ENCODE data around the gene ANKRD65. TPM values are rescaled to one million over a fixed set of nuclear protein-coding genes. Genes with fewer than 3 reads are reported as not detected.
"Not testable (repeated sequence)": the region's sequence is repeated elsewhere in the genome, so short reads cannot be mapped to it uniquely, and the experiment has no call there.

ANKRD65 gene
- total RNA-seq, 3 donors from 2014 or later (not counting 1 experiment from before 2014, with no cell fraction given): not detected

DNA sequence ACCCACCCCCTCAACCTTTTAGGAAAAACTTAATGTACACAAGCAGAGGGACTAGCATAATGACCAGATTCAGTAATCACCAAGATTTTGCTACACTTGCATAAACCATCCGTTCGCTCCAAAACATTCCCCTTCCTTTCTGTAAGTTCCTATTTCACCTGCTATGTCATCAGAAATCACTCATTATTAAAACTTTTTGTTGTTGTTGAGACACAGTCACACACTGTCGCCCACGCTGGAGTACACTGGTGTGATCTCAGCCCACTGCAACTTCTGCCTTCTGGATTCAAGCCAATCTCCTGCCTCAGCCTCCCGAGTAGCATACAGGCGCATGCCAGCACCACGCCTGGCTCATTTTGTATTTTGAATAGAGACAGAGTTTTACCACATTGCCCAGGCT lies 17.4 kb downstream of the ANKRD65 start:
- Mint-ChIP-seq H3K36me3 (no peaks in the 10 kb centered on the region), H3K9me3 (no peaks in the 10 kb centered on the region), H3K4me1 (peaks cover 22 to 43% of the 10 kb centered on the region in 2 donors), H3K27me3 (ENCODE audit: low read depth in 2 of 2) (no peaks in the 10 kb centered on the region), H3K4me3 (peak overlapping the region; percentile 17), H3K27ac (peak overlapping the region; percentile 25 to 42)
- no peaks in the 10 kb centered on the region for H3K9me3 ChIP-seq (ENCODE audit: control insufficient read depth, insufficient read depth, low read length)
- H3K4me1 ChIP-seq (ENCODE audit: control insufficient read depth, insufficient read depth, low read length): peaks cover 41% of the 10 kb centered on the region
- no peak overlapping the region for H3K27ac ChIP-seq (ENCODE audit: low read length)
- no peaks in the 10 kb centered on the region for H3K27me3 ChIP-seq (ENCODE audit: control insufficient read depth, insufficient read depth, low read length)
- ATAC-seq (no peak), DNase-seq (no peak)
- intact Hi-C loops (cut with micrococcal nuclease): no loop called here
- WGBS (ENCODE audit: insufficient coverage): 94% methylated on average over 7 of the region's 7 CpGs
- H3K4me3 ChIP-seq (ENCODE audit: low read length): no peak overlapping the region
- peaks cover 39% of the 10 kb centered on the region for H3K36me3 ChIP-seq (ENCODE audit: control insufficient read depth, insufficient read depth, low read length)
- TF ChIP-seq CTCF (IDR thresholded peaks at IDR 0.05): no peak

DNA sequence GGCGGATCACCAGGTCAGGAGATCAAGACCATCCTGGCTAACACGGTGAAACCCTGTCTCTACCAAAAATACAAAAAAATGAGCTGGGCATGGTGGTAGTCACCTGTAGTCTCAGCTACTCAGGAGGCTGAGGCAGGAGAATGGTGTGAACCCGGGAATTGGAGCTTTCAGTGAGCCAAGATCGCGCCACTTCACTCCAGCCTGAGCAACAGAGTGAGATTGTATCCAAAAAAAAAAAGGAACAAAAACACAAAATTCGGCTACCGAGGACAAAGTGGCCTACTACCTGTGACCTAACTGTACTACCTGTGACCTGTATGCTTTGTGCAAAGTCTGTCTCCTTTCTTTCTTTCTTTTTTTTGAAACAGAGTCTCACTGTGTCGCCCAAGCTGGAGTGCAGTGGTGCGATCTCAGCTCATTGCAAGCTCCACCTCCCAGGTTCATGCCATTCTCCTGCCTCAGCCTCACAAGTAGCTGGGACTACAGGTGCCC lies 18.1 kb downstream of the ANKRD65 start:
- H3K9me3 Mint-ChIP-seq; intact Hi-C loops (cut with micrococcal nuclease); H3K9me3 ChIP-seq (ENCODE audit: control insufficient read depth, insufficient read depth, low read length); H3K27me3 ChIP-seq (ENCODE audit: control insufficient read depth, insufficient read depth, low read length); DNase-seq; H3K27ac ChIP-seq (ENCODE audit: low read length); H3K27me3 Mint-ChIP-seq (ENCODE audit: low read depth in 2 of 2); ATAC-seq; H3K36me3 Mint-ChIP-seq; H3K4me3 ChIP-seq (ENCODE audit: low read length); H3K4me3 Mint-ChIP-seq: not testable (repeated sequence)
- peaks cover 45% of the 10 kb centered on the region for H3K4me1 ChIP-seq (ENCODE audit: control insufficient read depth, insufficient read depth, low read length)
- H3K4me1 Mint-ChIP-seq: peaks cover 25 to 47% of the 10 kb centered on the region in 2 donors
- peaks cover 39% of the 10 kb centered on the region for H3K36me3 ChIP-seq (ENCODE audit: control insufficient read depth, insufficient read depth, low read length)
- WGBS (ENCODE audit: insufficient coverage): 95% methylated on average over 9 of the region's 9 CpGs
- peak overlapping the region; percentile 25 to 42 for H3K27ac Mint-ChIP-seq

DNA sequence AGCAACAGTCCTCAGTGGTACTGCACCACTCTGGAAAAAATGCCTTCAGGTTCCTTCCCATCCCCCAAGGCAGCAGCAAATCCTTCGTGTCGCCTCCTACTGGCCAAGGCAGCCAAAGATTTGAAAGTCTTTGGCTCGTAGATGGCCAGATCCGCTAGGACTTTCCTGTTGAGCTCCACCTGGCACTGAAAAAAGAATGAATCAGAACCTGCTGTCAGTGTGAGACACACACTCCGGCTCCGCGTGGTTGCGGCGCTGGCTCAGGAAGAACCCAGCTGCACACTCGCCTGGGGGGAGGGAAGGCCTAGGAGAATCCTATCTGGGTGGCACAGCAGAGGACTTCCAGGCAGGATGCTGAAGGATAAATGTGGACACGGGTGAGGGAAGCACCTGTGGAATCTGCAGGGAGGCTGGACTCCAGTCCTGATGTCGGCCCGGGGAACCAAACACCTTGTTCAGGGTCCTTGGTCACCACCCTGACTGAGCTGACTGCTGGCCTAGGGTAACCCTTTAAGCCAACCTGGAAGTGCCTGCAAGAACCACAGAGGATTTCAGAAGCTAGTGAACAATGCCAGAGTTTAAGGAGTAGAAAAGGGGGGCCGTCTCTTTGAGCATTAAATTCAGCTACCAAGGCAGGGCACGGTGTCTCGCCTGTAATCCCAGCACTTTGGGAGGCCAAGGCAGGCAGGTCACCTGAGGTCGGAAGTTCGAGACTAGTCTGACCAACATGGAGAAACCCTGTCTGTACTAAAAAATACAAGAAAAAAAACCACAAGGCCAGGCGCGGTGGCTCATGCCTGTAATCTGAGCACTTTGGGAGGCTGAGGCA lies 18.8 kb downstream of the ANKRD65 start:
- no peaks in the 10 kb centered on the region for H3K36me3 Mint-ChIP-seq
- peak; percentile 19 for TF ChIP-seq CTCF (IDR thresholded peaks at IDR 0.05)
- peak overlapping the region; percentile 52 to 86 for H3K27ac Mint-ChIP-seq
- ATAC-seq (no peak), DNase-seq (peak in 1 of 2 donors; percentile 62)
- H3K4me1 Mint-ChIP-seq: peaks cover 29 to 51% of the 10 kb centered on the region in 2 donors
- H3K4me1 ChIP-seq (ENCODE audit: control insufficient read depth, insufficient read depth, low read length): peaks cover 48% of the 10 kb centered on the region
- H3K4me3 Mint-ChIP-seq: peak overlapping the region; percentile 25
- no peaks in the 10 kb centered on the region for H3K27me3 ChIP-seq (ENCODE audit: control insufficient read depth, insufficient read depth, low read length)
- no peak overlapping the region for H3K4me3 ChIP-seq (ENCODE audit: low read length)
- intact Hi-C loops (cut with micrococcal nuclease): no loop called here
- WGBS (ENCODE audit: insufficient coverage): 90% methylated on average over 20 of the region's 20 CpGs
- no peaks in the 10 kb centered on the region for H3K27me3 Mint-ChIP-seq (ENCODE audit: low read depth in 2 of 2)
- no peaks in the 10 kb centered on the region for H3K9me3 Mint-ChIP-seq
- no peaks in the 10 kb centered on the region for H3K9me3 ChIP-seq (ENCODE audit: control insufficient read depth, insufficient read depth, low read length)
- H3K27ac ChIP-seq (ENCODE audit: low read length): no peak overlapping the region
- peaks cover 46% of the 10 kb centered on the region for H3K36me3 ChIP-seq (ENCODE audit: control insufficient read depth, insufficient read depth, low read length)

- no peak overlapping the region for H3K27ac ChIP-seq (ENCODE audit: low read length)
- ATAC-seq (no peak), DNase-seq (no peak)
- WGBS (ENCODE audit: insufficient coverage): 92% methylated on average over 7 of the region's 7 CpGs
- H3K9me3 ChIP-seq (ENCODE audit: control insufficient read depth, insufficient read depth, low read length): no peaks in the 10 kb centered on the region
- TF ChIP-seq CTCF (IDR thresholded peaks at IDR 0.05): no peak
- Mint-ChIP-seq H3K27ac (peak overlapping the region; percentile 86 to 94), H3K9me3 (no peaks in the 10 kb centered on the region), H3K4me3 (peak overlapping the region; percentile 9), H3K27me3 (ENCODE audit: low read depth in 2 of 2) (no peaks in the 10 kb centered on the region), H3K36me3 (no peaks in the 10 kb centered on the region), H3K4me1 (peaks cover 29 to 50% of the 10 kb centered on the region in 2 donors)
- intact Hi-C loops (cut with micrococcal nuclease): no loop called here
- peaks cover 47% of the 10 kb centered on the region for H3K4me1 ChIP-seq (ENCODE audit: control insufficient read depth, insufficient read depth, low read length)
- H3K4me3 ChIP-seq (ENCODE audit: low read length): no peak overlapping the region
- no peaks in the 10 kb centered on the region for H3K27me3 ChIP-seq (ENCODE audit: control insufficient read depth, insufficient read depth, low read length)
- peaks cover 49% of the 10 kb centered on the region for H3K36me3 ChIP-seq (ENCODE audit: control insufficient read depth, insufficient read depth, low read length)
Measured at GRCh38 chr1:1401457-1402010, 19.5 kb downstream of the ANKRD65 start.
